ENCODE data around the gene PDE4D. TPM values are rescaled to one million over a fixed set of nuclear protein-coding genes. Genes with fewer than 3 reads are reported as not detected.
A peak's percentile ranks its signal among the peaks of the same experiment; 100 is the strongest.

PDE4D gene
- total RNA-seq, 1 experiment from 2014 or later = 3.3 TPM

GRCh38 chr5:59361454-59361853 lies 532.1 kb downstream of the PDE4D start:
- ATAC-seq (no peak), DNase-seq (ENCODE audit: low spot score) (no peak)
- Mint-ChIP-seq H3K36me3 (no peaks in the 10 kb centered on the region), H3K27ac (no peak overlapping the region), H3K27me3 (ENCODE audit: low read depth) (no peaks in the 10 kb centered on the region), H3K9me3 (no peaks in the 10 kb centered on the region), H3K4me3 (no peak overlapping the region), H3K4me1 (peaks cover 41% of the 10 kb centered on the region)
- TF ChIP-seq EMX1 (CRISPR knock-in tag; IDR thresholded peaks at IDR 0.05) = no peak
- no peak for TF ChIP-seq ATF6 (CRISPR knock-in tag; IDR thresholded peaks at IDR 0.05)
- TF ChIP-seq FOXP1 (CRISPR knock-in tag; IDR thresholded peaks at IDR 0.05; ENCODE audit: borderline replicate concordance) = no peak
- TF ChIP-seq MLX (CRISPR knock-in tag; IDR thresholded peaks at IDR 0.05) = no peak
- TF ChIP-seq ZNF219 (CRISPR knock-in tag; IDR thresholded peaks at IDR 0.05; ENCODE audit: borderline replicate concordance) = no peak
- no peak for TF ChIP-seq ZNF263 (CRISPR knock-in tag; IDR thresholded peaks at IDR 0.05; ENCODE audit: low read depth)
- TF ChIP-seq ZNF121 (CRISPR knock-in tag; IDR thresholded peaks at IDR 0.05) = no peak
- TF ChIP-seq ESRRA (CRISPR knock-in tag; IDR thresholded peaks at IDR 0.05; ENCODE audit: borderline replicate concordance) = no peak
- TF ChIP-seq ZNF281 (CRISPR knock-in tag; IDR thresholded peaks at IDR 0.05) = no peak
- TF ChIP-seq TEAD4 (CRISPR knock-in tag; IDR thresholded peaks at IDR 0.05) = no peak
- TF ChIP-seq CREM (CRISPR knock-in tag; IDR thresholded peaks at IDR 0.05) = no peak
- no peak for TF ChIP-seq SMAD4 (CRISPR knock-in tag; IDR thresholded peaks at IDR 0.05)
- TF ChIP-seq MAX (CRISPR knock-in tag; IDR thresholded peaks at IDR 0.05) = no peak
- TF ChIP-seq NR1H2 (CRISPR knock-in tag; IDR thresholded peaks at IDR 0.05) = no peak
- ChIA-PET CTCF (interaction anchor here (1.0 kb wide), 1 partner anchor 13 kb away, joined by 3 read pairs; no protein-coding TSS in a partner anchor), POLR2A (no interaction called here)

GRCh38 chr5:59360130-59360555 lies 533.4 kb downstream of the PDE4D start:
- H3K27ac Mint-ChIP-seq = no peak overlapping the region

GRCh38 chr5:59358005-59358861 lies 535.3 kb downstream of the PDE4D start:
- Mint-ChIP-seq H3K4me3 (no peak overlapping the region), H3K27ac (no peak overlapping the region)
- TF ChIP-seq GABPB1 (CRISPR knock-in tag; IDR thresholded peaks at IDR 0.05) (no peak), PREB (CRISPR knock-in tag; IDR thresholded peaks at IDR 0.05; ENCODE audit: borderline replicate concordance) (no peak), NFE2L1 (CRISPR knock-in tag; IDR thresholded peaks at IDR 0.05) (no peak), USF2 (CRISPR knock-in tag; IDR thresholded peaks at IDR 0.05) (no peak), PRDM15 (CRISPR knock-in tag; IDR thresholded peaks at IDR 0.05) (no peak), TEAD4 (CRISPR knock-in tag; IDR thresholded peaks at IDR 0.05) (no peak)

More at GRCh38 chr5:59360130-59360555, 533.4 kb downstream of the PDE4D start:
- no peaks in the 10 kb centered on the region for H3K36me3 Mint-ChIP-seq
- H3K27me3 Mint-ChIP-seq (ENCODE audit: low read depth) = no peaks in the 10 kb centered on the region
- no peak for ATAC-seq
- H3K9me3 Mint-ChIP-seq = no peaks in the 10 kb centered on the region
- DNase-seq (ENCODE audit: low spot score) = no peak
- ChIA-PET CTCF (interaction anchor here (1.1 to 2.6 kb wide), 4 partner anchors 21 to 186 kb away, joined by 3 to 8 read pairs (median 4); no protein-coding TSS in a partner anchor), POLR2A (no interaction called here)
- peaks cover 43% of the 10 kb centered on the region for H3K4me1 Mint-ChIP-seq
- no peak overlapping the region for H3K4me3 Mint-ChIP-seq
- TF ChIP-seq ZNF416 (CRISPR knock-in tag; IDR thresholded peaks at IDR 0.05) = no peak

More at GRCh38 chr5:59358005-59358861, 535.3 kb downstream of the PDE4D start:
- CTCF ChIA-PET = interaction anchor here (0.8 to 3.8 kb wide), 6 partner anchors 10 to 351 kb away, joined by 3 to 36 read pairs (median 6); no protein-coding TSS in a partner anchor
- peak; percentile 63 for ATAC-seq
- Mint-ChIP-seq H3K4me1 (peaks cover 43% of the 10 kb centered on the region), H3K9me3 (no peaks in the 10 kb centered on the region), H3K36me3 (no peaks in the 10 kb centered on the region), H3K27me3 (ENCODE audit: low read depth) (no peaks in the 10 kb centered on the region)
- POLR2A ChIA-PET = no interaction called here
- DNase-seq (ENCODE audit: low spot score) = peak; percentile 14
